H9 (cell line): ENCODE data around the gene PSMB3. TPM values are rescaled to one million over a fixed set of nuclear protein-coding genes. Genes with fewer than 3 reads are reported as not detected.

Experiments used
- DNase-seq: peaks from one replicate; pipeline ENCODE4 v3.0.0-alpha.2; 2017
- H2AFZ ChIP-seq: one replicate; pipeline ENCODE4 v1.6.1; 2013; ENCODE audit warnings: mild to moderate bottlenecking, low read length, control low read depth, moderate library complexity
- H2AK5ac ChIP-seq: 2 replicates; pipeline ENCODE4 v1.6.1; 2013; ENCODE audit warnings: low read length, control low read depth, mixed read lengths; ENCODE audit not compliant: insufficient read length
- H2BK120ac ChIP-seq: one replicate; pipeline ENCODE4 v1.6.1; 2013; ENCODE audit warnings: low read depth, mild to moderate bottlenecking, low read length, control low read depth, inconsistent platforms; ENCODE audit not compliant: poor library complexity, severe bottlenecking
- H2BK12ac ChIP-seq: 2 replicates; pipeline ENCODE4 v1.6.1; 2013; ENCODE audit warnings: low read length, control low read depth, mixed read lengths, low read depth; ENCODE audit not compliant: insufficient read length
- H2BK15ac ChIP-seq: 2 replicates; pipeline ENCODE4 v1.6.1; 2013; ENCODE audit warnings: low read depth, low read length, control low read depth
- H2BK20ac ChIP-seq: one replicate; pipeline ENCODE4 v1.6.1; 2013; ENCODE audit warnings: low read depth, mild to moderate bottlenecking, low read length, control low read depth, inconsistent platforms; ENCODE audit not compliant: poor library complexity, severe bottlenecking
- H2BK5ac ChIP-seq: 2 replicates; pipeline ENCODE4 v1.6.1; 2013; ENCODE audit warnings: low read length, control low read depth, mixed read lengths; ENCODE audit not compliant: insufficient read length
- H3K14ac ChIP-seq: 2 replicates; pipeline ENCODE4 v1.6.1; 2013; ENCODE audit warnings: low read length, control low read depth; ENCODE audit not compliant: insufficient read depth
- H3K18ac ChIP-seq: 2 replicates; pipeline ENCODE4 v1.6.1; 2013; ENCODE audit warnings: low read depth, mild to moderate bottlenecking, mixed read lengths, low read length, control low read depth; ENCODE audit not compliant: insufficient read length
- H3K23ac ChIP-seq: 2 replicates; pipeline ENCODE4 v1.6.1; 2013; ENCODE audit warnings: low read length, control low read depth, mixed read lengths, low read depth; ENCODE audit not compliant: insufficient read length
- H3K23me2 ChIP-seq: 2 replicates; pipeline ENCODE4 v1.6.1; 2013; ENCODE audit warnings: low read depth, mild to moderate bottlenecking, mixed read lengths, low read length, control low read depth; ENCODE audit not compliant: insufficient read length, poor library complexity, severe bottlenecking
- H3K27ac ChIP-seq: 2 replicates; pipeline ENCODE4 v1.5.1; 2013; ENCODE audit warnings: low read length, control low read depth, mixed read lengths, low read depth; ENCODE audit not compliant: insufficient read length
- H3K27me3 ChIP-seq: 2 replicates; pipeline ENCODE4 v1.6.1; 2013; ENCODE audit warnings: low read length, control low read depth, inconsistent platforms; ENCODE audit not compliant: insufficient read depth
- H3K4ac ChIP-seq: 2 replicates; pipeline ENCODE4 v1.6.1; 2013; ENCODE audit warnings: low read depth, mild to moderate bottlenecking, control low read depth, inconsistent platforms, low read length, moderate library complexity
- H3K4me1 ChIP-seq: 2 replicates; pipeline ENCODE4 v1.6.1; 2013; ENCODE audit warnings: low read length, control low read depth, inconsistent platforms; ENCODE audit not compliant: insufficient read depth
- H3K4me2 ChIP-seq: 2 replicates; pipeline ENCODE4 v1.6.1; 2013; ENCODE audit warnings: low read length, control low read depth, mixed read lengths; ENCODE audit not compliant: insufficient read length, insufficient read depth
- H3K56ac ChIP-seq: 2 replicates; pipeline ENCODE4 v1.6.1; 2013; ENCODE audit warnings: low read depth, mild to moderate bottlenecking, mixed read lengths, low read length, control low read depth; ENCODE audit not compliant: insufficient read length
- H3K79me1 ChIP-seq: 2 replicates; pipeline ENCODE4 v1.6.1; 2013; ENCODE audit warnings: low read depth, mild to moderate bottlenecking, moderate library complexity, low read length, control low read depth, inconsistent platforms; ENCODE audit not compliant: insufficient read depth, poor library complexity, severe bottlenecking
- H3K79me2 ChIP-seq: 2 replicates; pipeline ENCODE4 v1.6.1; 2013; ENCODE audit warnings: low read length, control low read depth, inconsistent platforms; ENCODE audit not compliant: insufficient read depth
- H3K9ac ChIP-seq: 2 replicates; pipeline ENCODE4 v1.6.1; 2013; ENCODE audit warnings: low read length, control low read depth, mixed read lengths; ENCODE audit not compliant: insufficient read length; ENCODE audit errors: extremely low read depth
- H3K9me3 ChIP-seq: one replicate; pipeline ENCODE4 v1.6.1; 2013; ENCODE audit warnings: low read depth, low read length, inconsistent platforms; ENCODE audit not compliant: control insufficient read depth
- H3T11ph ChIP-seq: one replicate; pipeline ENCODE4 v1.6.1; 2013; ENCODE audit warnings: mild to moderate bottlenecking, low read length, control low read depth, inconsistent platforms
- H4K20me1 ChIP-seq: one replicate; pipeline ENCODE4 v1.6.1; 2013; ENCODE audit not compliant: control insufficient read depth, insufficient read length, insufficient read depth
- H4K5ac ChIP-seq: 2 replicates; pipeline ENCODE4 v1.6.1; 2013; ENCODE audit warnings: low read depth, mild to moderate bottlenecking, mixed read lengths, low read length, control low read depth; ENCODE audit not compliant: insufficient read length
- H4K8ac ChIP-seq: replicated peaks from 2 replicates; pipeline ENCODE4 v1.6.1; 2013; ENCODE audit warnings: low read length, control low read depth, mixed read lengths, low read depth; ENCODE audit not compliant: insufficient read length
- H4K91ac ChIP-seq: 2 replicates; pipeline ENCODE4 v1.6.1; 2013; ENCODE audit warnings: low read depth, mild to moderate bottlenecking, moderate library complexity, mixed read lengths, low read length, control low read depth; ENCODE audit not compliant: insufficient read length
- H3K27ac Mint-ChIP-seq, 3 experiments: 2 replicates in 2 of 3; 3 replicates in 1 of 3; pipeline ENCODE4 v1.8.0; 2020 to 2021; ENCODE audit warnings: mixed read lengths in 3 of 3, mild to moderate bottlenecking in 1 of 3, moderate library complexity in 1 of 3
- H3K27me3 Mint-ChIP-seq: 2 replicates; pipeline ENCODE4 v1.8.0; 2021; ENCODE audit warnings: low read depth, mild to moderate bottlenecking, moderate library complexity, mixed read lengths
- H3K36me3 Mint-ChIP-seq, 3 experiments: 2 replicates in 2 of 3; 3 replicates in 1 of 3; pipeline ENCODE4 v1.8.0; 2020 to 2021; ENCODE audit warnings: low read depth in 3 of 3, mixed read lengths in 3 of 3; ENCODE audit not compliant: insufficient read depth in 1 of 3
- H3K4me1 Mint-ChIP-seq, 2 experiments: 2 replicates each; pipeline ENCODE4 v1.8.0; 2020; ENCODE audit warnings: mixed read lengths in 2 of 2
- H3K4me3 Mint-ChIP-seq, 2 experiments: 2 replicates in 1 of 2; 3 replicates in 1 of 2; pipeline ENCODE4 v1.8.0; 2020 to 2021; ENCODE audit warnings: mild to moderate bottlenecking in 2 of 2, mixed read lengths in 2 of 2, moderate library complexity in 1 of 2
- H3K9me3 Mint-ChIP-seq, 2 experiments: 2 replicates in 1 of 2; 3 replicates in 1 of 2; pipeline ENCODE4 v1.8.0; 2020; ENCODE audit warnings: mild to moderate bottlenecking in 2 of 2, mixed read lengths in 2 of 2, moderate library complexity in 1 of 2
- WGBS: extraction: QIAGEN DNeasy Blood & Tissue Kit; methylation state at CpG from one replicate; pipeline ENCODE4 v1.1.7; 2013; ENCODE audit warnings: missing lambda C conversion rate, low lambda C conversion rate, mixed read lengths; ENCODE audit not compliant: insufficient read length; ENCODE audit errors: extremely low coverage; 5-methylcytosine and 5-hydroxymethylcytosine counted together
- total RNA-seq: library from RNA; stranded (reverse); gene quantifications from 2 replicates; pipeline ENCODE4 v1.2.1, GENCODE V29; 2021
- TF ChIP-seq, protein P1 (sequence below): fragments of 200-600 bp; sonication (generic); conservative IDR thresholded peaks from 3 replicates; pipeline ENCODE4 v1.8.0; 2021; ENCODE audit warnings: antibody characterized with exemption, mild to moderate bottlenecking

PSMB3 gene
- total RNA-seq, 1 experiment from 2014 or later: 242 TPM

- Histone ChIP-seq H2AFZ (no peak overlapping the region), H3K14ac (no peak overlapping the region), H3K23ac (no peak overlapping the region), H4K91ac (no peak overlapping the region), H3K4me2 (peak overlapping the region; percentile 58), H3K27ac (no peak overlapping the region), H2AK5ac (no peak overlapping the region), H3K23me2 (peaks cover 25% of the 10 kb centered on the region), H3T11ph (no peak overlapping the region), H3K27me3 (peaks cover 51% of the 10 kb centered on the region), H4K8ac (no peak overlapping the region), H3K4ac (no peak overlapping the region), H3K79me1 (no peaks in the 10 kb centered on the region), H3K9me3 (no peaks in the 10 kb centered on the region), H4K20me1 (no peaks in the 10 kb centered on the region), H2BK15ac (no peak overlapping the region), H4K5ac (no peak overlapping the region), H2BK12ac (no peak overlapping the region), H3K79me2 (no peaks in the 10 kb centered on the region), H3K56ac (no peak overlapping the region), H3K18ac (no peak overlapping the region), H2BK20ac (no peak overlapping the region), H2BK120ac (no peak overlapping the region), H3K4me1 (peaks cover 5% of the 10 kb centered on the region; the same call in 1 of the 2 replicates), H3K9ac (no peak overlapping the region), H2BK5ac (no peak overlapping the region)
- H3K27me3 Mint-ChIP-seq: peaks cover 91% of the 10 kb centered on the region
- no peaks in the 10 kb centered on the region; a peak in 2 of 5 replicates for H3K9me3 Mint-ChIP-seq
- DNase-seq: peak; percentile 80
- peak overlapping the region in 1 of 3 experiments; percentile 46; a peak in 1 of 7 replicates for H3K27ac Mint-ChIP-seq
- no CpG with 5 or more reads among the region's 38 CpGs for WGBS
- TF ChIP-seq, protein P1, sequence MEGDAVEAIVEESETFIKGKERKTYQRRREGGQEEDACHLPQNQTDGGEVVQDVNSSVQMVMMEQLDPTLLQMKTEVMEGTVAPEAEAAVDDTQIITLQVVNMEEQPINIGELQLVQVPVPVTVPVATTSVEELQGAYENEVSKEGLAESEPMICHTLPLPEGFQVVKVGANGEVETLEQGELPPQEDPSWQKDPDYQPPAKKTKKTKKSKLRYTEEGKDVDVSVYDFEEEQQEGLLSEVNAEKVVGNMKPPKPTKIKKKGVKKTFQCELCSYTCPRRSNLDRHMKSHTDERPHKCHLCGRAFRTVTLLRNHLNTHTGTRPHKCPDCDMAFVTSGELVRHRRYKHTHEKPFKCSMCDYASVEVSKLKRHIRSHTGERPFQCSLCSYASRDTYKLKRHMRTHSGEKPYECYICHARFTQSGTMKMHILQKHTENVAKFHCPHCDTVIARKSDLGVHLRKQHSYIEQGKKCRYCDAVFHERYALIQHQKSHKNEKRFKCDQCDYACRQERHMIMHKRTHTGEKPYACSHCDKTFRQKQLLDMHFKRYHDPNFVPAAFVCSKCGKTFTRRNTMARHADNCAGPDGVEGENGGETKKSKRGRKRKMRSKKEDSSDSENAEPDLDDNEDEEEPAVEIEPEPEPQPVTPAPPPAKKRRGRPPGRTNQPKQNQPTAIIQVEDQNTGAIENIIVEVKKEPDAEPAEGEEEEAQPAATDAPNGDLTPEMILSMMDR: no peak
- peak overlapping the region; percentile 77 to 90 for H3K4me3 Mint-ChIP-seq
- H3K4me1 Mint-ChIP-seq: peaks cover 44 to 68% of the 10 kb centered on the region in 2 experiments
- H3K36me3 Mint-ChIP-seq: no peaks in the 10 kb centered on the region; a peak in 3 of 7 replicates
Observed at GRCh38 chr17:38705803-38706504, 46.6 kb upstream of the PSMB3 start.
